A549 (cell line): Measurements from ENCODE around the gene PROSER1.

Experiments used
- CBX8 ChIP-seq: fragments of 200-600 bp; sonication (generic); IDR thresholded peaks from 2 replicates; pipeline ENCODE4 v1.6.1; 2016
- CHD2 ChIP-seq: fragments of 150-350 bp; IDR thresholded peaks from 2 replicates; pipeline ENCODE4 v1.6.1; 2014; ENCODE audit warnings: low read length; ENCODE audit not compliant: partially characterized antibody
- CTCF ChIP-seq: fragments of >200 bp; sonication (Bioruptor Twin); formaldehyde crosslinking; IDR thresholded peaks from 3 replicates; pipeline ENCODE4 v1.5.1; 2016
- ESRRA ChIP-seq: fragments of 150-350 bp; IDR thresholded peaks from 2 replicates; pipeline ENCODE4 v1.6.1; 2014; ENCODE audit warnings: mild to moderate bottlenecking, low read length, borderline replicate concordance
- FOSL2 ChIP-seq, 2 experiments: fragments of 450-650 bp in 1 of 2; fragments of >200 bp in 1 of 2; sonication (Bioruptor Twin) in 1 of 2; formaldehyde crosslinking; IDR thresholded peaks; 2 replicates each; pipeline versions ENCODE4 v1.5.0 to v1.6.1; 2016 to 2020; ENCODE audit warnings: mild to moderate bottlenecking in 1 of 2, moderate library complexity in 1 of 2
- HMGXB4 ChIP-seq: fragments of 250-450 bp; sonication (Bioruptor Pico); IDR thresholded peaks from 2 replicates; pipeline ENCODE4 v1.5.0; 2021; ENCODE audit warnings: mild to moderate bottlenecking, moderate library complexity, borderline replicate concordance
- JUN ChIP-seq, 2 experiments: fragments of >200 bp; sonication (Bioruptor Twin); formaldehyde crosslinking; IDR thresholded peaks; 2 replicates in 1 of 2; 3 replicates in 1 of 2; pipeline ENCODE4 v1.6.1; 2016 to 2017
- PHF8 ChIP-seq: fragments of 200-600 bp; sonication (generic); IDR thresholded peaks from 2 replicates; pipeline ENCODE4 v1.6.1; 2016; ENCODE audit warnings: low read depth, mild to moderate bottlenecking, antibody characterized with exemption, moderate library complexity, borderline replicate concordance
- POLR2A ChIP-seq: IDR thresholded peaks from 2 replicates; pipeline ENCODE4 v1.6.1; 2012; ENCODE audit warnings: mild to moderate bottlenecking, low read length
- RAD21 ChIP-seq, 2 experiments: fragments of >200 bp in 1 of 2; sonication (Bioruptor Twin) in 1 of 2; formaldehyde crosslinking in 1 of 2; IDR thresholded peaks in 1 of 2; conservative IDR thresholded peaks in 1 of 2; 2 replicates in 1 of 2; 3 replicates in 1 of 2; pipeline ENCODE4 v1.6.1; 2012 to 2018; ENCODE audit warnings: inconsistent platforms in 1 of 2
- RCOR1 ChIP-seq: fragments of 150-350 bp; IDR thresholded peaks from 2 replicates; pipeline ENCODE4 v1.6.1; 2014; ENCODE audit warnings: antibody characterized with exemption, low read length, low read depth
- REST ChIP-seq: fragments of 200-600 bp; sonication (generic); IDR thresholded peaks from 2 replicates; pipeline ENCODE4 v1.6.1; 2016; ENCODE audit warnings: antibody characterized with exemption, mild to moderate bottlenecking, moderate library complexity
- RFX5 ChIP-seq: fragments of 450-650 bp; IDR thresholded peaks from 2 replicates; pipeline ENCODE4 v1.7.1; 2014; ENCODE audit warnings: antibody characterized with exemption, mild to moderate bottlenecking, moderate library complexity
- TFCP2L1 ChIP-seq: fragments of 250-450 bp; sonication (Bioruptor Pico); IDR thresholded peaks from 2 replicates; pipeline ENCODE4 v1.5.0; 2021; ENCODE audit warnings: mild to moderate bottlenecking

- TF ChIP-seq CTCF (no peak), RAD21 (conservative IDR thresholded peaks at IDR 0.05 in 1 of 2, IDR thresholded peaks at IDR 0.05 in 1 of 2) (no peak), POLR2A (no peak), FOSL2 (IDR thresholded peaks at IDR 0.05) (no peak), FOSL2 (CRISPR knock-in tag; IDR thresholded peaks at IDR 0.05) (no peak), RCOR1 (no peak), ESRRA (no peak), PHF8 (no peak), JUN (IDR thresholded peaks at IDR 0.05) (no peak), CHD2 (no peak), RFX5 (no peak), HMGXB4 (CRISPR knock-in tag) (no peak), REST (no peak), TFCP2L1 (CRISPR knock-in tag) (no peak), CBX8 (no peak)
Observed at GRCh38 chr13:39073983-39074382, 36.1 kb upstream of the PROSER1 start.
